PC-3 (cell line): Measurements from ENCODE around the gene IFNL1. TPM values are rescaled to one million over a fixed set of nuclear protein-coding genes. Genes with fewer than 3 reads are reported as not detected.

Experiments
- ATAC-seq: fragments of 200-7000 bp; cut with Tn5 transposase; 2 replicates; pipeline ENCODE4 v1.9.1; 2020; ENCODE audit warnings: mild to moderate bottlenecking, moderate library complexity
- BruUV-seq: library from RNA; stranded (reverse); fragments of 400-500 nt; replicated peaks from 2 replicates; lab custom pipeline; 2021; lab: Mats Ljungman, UMichigan
- CTCF ChIA-PET: fragments of 300-600 bp; sonication (Branson Sonifier 250); formaldehyde crosslinking; loops from one replicate; lab custom pipeline; 2022; ENCODE audit warnings: antibody characterized with exemption; lab: Charles Lee
- POLR2A ChIA-PET: fragments of 300-600 bp; sonication (Branson Sonifier 250); formaldehyde crosslinking; loops from one replicate; lab custom pipeline; 2022; ENCODE audit warnings: antibody characterized with exemption; ENCODE audit not compliant: unreplicated experiment; lab: Charles Lee
- DNase-seq: peaks from one replicate; pipeline ENCODE4 v3.0.0-alpha.2; 2015
- H2AFZ ChIP-seq: fragments of 300-600 bp; sonication (generic); 2 replicates; pipeline ENCODE4 v1.6.0; 2016; ENCODE audit warnings: antibody characterized with exemption, low read length
- H3F3A ChIP-seq: fragments of 300-600 bp; sonication (generic); one replicate; pipeline ENCODE4 v1.6.0; 2017; ENCODE audit warnings: antibody characterized with exemption, low read length, control low read depth, mild to moderate bottlenecking; ENCODE audit not compliant: unreplicated experiment
- H3K27ac ChIP-seq: fragments of 300-600 bp; sonication (generic); 2 replicates; pipeline ENCODE4 v1.5.1; 2016; ENCODE audit warnings: mild to moderate bottlenecking, low read length
- H3K27me3 ChIP-seq: fragments of 300-600 bp; sonication (generic); 2 replicates; pipeline ENCODE4 v1.6.1; 2016; ENCODE audit warnings: low read length, mixed read lengths
- H3K36me3 ChIP-seq: fragments of 300-600 bp; sonication (generic); 2 replicates; pipeline ENCODE4 v1.6.1; 2016; ENCODE audit warnings: low read depth, mixed run types, low read length, mixed read lengths
- H3K4me1 ChIP-seq: fragments of 300-600 bp; sonication (generic); 2 replicates; pipeline ENCODE4 v1.5.1; 2016; ENCODE audit warnings: low read length; ENCODE audit not compliant: insufficient read depth
- H3K4me2 ChIP-seq: fragments of 300-600 bp; sonication (generic); 2 replicates; pipeline ENCODE4 v1.6.0; 2016; ENCODE audit warnings: low read length
- H3K4me3 ChIP-seq: fragments of 300-600 bp; sonication (generic); 2 replicates; pipeline ENCODE4 v1.5.1; 2016; ENCODE audit warnings: mild to moderate bottlenecking, low read length, mixed read lengths
- H3K79me2 ChIP-seq: fragments of 300-600 bp; sonication (generic); 2 replicates; pipeline ENCODE4 v1.6.1; 2017; ENCODE audit warnings: low read length, mixed read lengths
- H3K9ac ChIP-seq: fragments of 300-600 bp; sonication (generic); 2 replicates; pipeline ENCODE4 v1.6.0; 2016; ENCODE audit warnings: mild to moderate bottlenecking, low read length
- H3K9me2 ChIP-seq: fragments of 300-600 bp; sonication (generic); replicated peaks from 2 replicates; pipeline ENCODE4 v1.6.1; 2016; ENCODE audit warnings: mixed run types, low read length, mixed read lengths
- H3K9me3 ChIP-seq: fragments of 300-600 bp; sonication (generic); 2 replicates; pipeline ENCODE4 v1.6.1; 2016; ENCODE audit warnings: low read length, mixed read lengths
- H4K20me1 ChIP-seq: fragments of 300-600 bp; sonication (generic); 2 replicates; pipeline ENCODE4 v1.6.1; 2016; ENCODE audit warnings: low read length, mixed read lengths
- CTCF ChIP-seq: fragments of 300-600 bp; sonication (generic); conservative IDR thresholded peaks from 2 replicates; pipeline ENCODE4 v1.5.1; 2017; ENCODE audit warnings: antibody characterized with exemption, low read depth, mild to moderate bottlenecking, low read length
- EZH2 ChIP-seq: fragments of 300-600 bp; sonication (generic); IDR thresholded peaks from one replicate; pipeline ENCODE4 v1.6.1; 2017; ENCODE audit warnings: antibody characterized with exemption, mild to moderate bottlenecking, low read length; ENCODE audit not compliant: unreplicated experiment
- EZH2phosphoT487 ChIP-seq: fragments of 300-600 bp; sonication (generic); IDR thresholded peaks from 2 replicates; pipeline ENCODE4 v1.6.1; 2018; ENCODE audit warnings: mild to moderate bottlenecking, antibody characterized with exemption, low read length, borderline replicate concordance
- intact Hi-C: fragments of 100-400 bp; cut with micrococcal nuclease; formaldehyde crosslinking; loops from 2 replicates; pipeline ENCODE4 v1.9.0; 2023
- total RNA-seq: library from RNA; depleted of rRNA; stranded (reverse); fragments of >200 nt; gene quantifications from 2 replicates; pipeline ENCODE4 v1.2.3, GENCODE V29; 2014

The IFNL1 gene
- total RNA-seq, 1 experiment from 2014 or later: not detected

- Histone ChIP-seq H4K20me1 (no peaks in the 10 kb centered on the region), H3K4me2 (no peak overlapping the region), H3K4me1 (no peaks in the 10 kb centered on the region), H3F3A (no peaks in the 10 kb centered on the region), H3K79me2 (no peaks in the 10 kb centered on the region), H3K27ac (no peak overlapping the region), H3K4me3 (no peak overlapping the region), H3K9me2 (no peaks in the 10 kb centered on the region), H3K36me3 (no peaks in the 10 kb centered on the region), H3K27me3 (no peaks in the 10 kb centered on the region), H2AFZ (no peak overlapping the region), H3K9me3 (no peaks in the 10 kb centered on the region), H3K9ac (no peak overlapping the region)
- CTCF ChIA-PET: no interaction called here
- TF ChIP-seq EZH2: no peak
- no peak for TF ChIP-seq CTCF
- TF ChIP-seq EZH2phosphoT487: no peak
- no peak for ATAC-seq
- DNase-seq: no peak
- intact Hi-C loops: no loop called here
- POLR2A ChIA-PET: no interaction called here
- BruUV-seq: no TSS peak
Observed at GRCh38 chr19:39301021-39301420, 4.8 kb downstream of the IFNL1 start.

- CTCF ChIA-PET: no interaction called here
- H3K27me3 ChIP-seq: no peaks in the 10 kb centered on the region
- H3K4me3 ChIP-seq: no peak overlapping the region
- no peak overlapping the region for H3K9ac ChIP-seq
- POLR2A ChIA-PET: no interaction called here
- H3K4me1 ChIP-seq: no peaks in the 10 kb centered on the region
- no peaks in the 10 kb centered on the region for H3K36me3 ChIP-seq
- no peaks in the 10 kb centered on the region for H3K9me2 ChIP-seq
- H4K20me1 ChIP-seq: no peaks in the 10 kb centered on the region
- H3K79me2 ChIP-seq: no peaks in the 10 kb centered on the region
- TF ChIP-seq EZH2: no peak
- no peak for TF ChIP-seq EZH2phosphoT487
- no peak for TF ChIP-seq CTCF
- DNase-seq (no peak), ATAC-seq (no peak)
- no peaks in the 10 kb centered on the region for H3K9me3 ChIP-seq
- no peak overlapping the region for H2AFZ ChIP-seq
- no peaks in the 10 kb centered on the region for H3F3A ChIP-seq
- no TSS peak for BruUV-seq
- intact Hi-C loops: no loop called here
- no peak overlapping the region for H3K4me2 ChIP-seq
- H3K27ac ChIP-seq: no peak overlapping the region
Observed at GRCh38 chr19:39301562-39301961, 5.4 kb downstream of the IFNL1 start.

GRCh38 chr19:39303373-39304184 lies 7.4 kb downstream of the IFNL1 start:
- Histone ChIP-seq H3K9me2 (no peaks in the 10 kb centered on the region), H3K4me2 (no peak overlapping the region), H3K27ac (no peak overlapping the region), H3K4me1 (no peaks in the 10 kb centered on the region), H3F3A (no peaks in the 10 kb centered on the region), H3K9me3 (no peaks in the 10 kb centered on the region), H2AFZ (no peak overlapping the region), H3K4me3 (no peak overlapping the region), H3K79me2 (no peaks in the 10 kb centered on the region), H3K9ac (no peak overlapping the region), H3K36me3 (no peaks in the 10 kb centered on the region), H3K27me3 (no peaks in the 10 kb centered on the region), H4K20me1 (no peaks in the 10 kb centered on the region)
- TF ChIP-seq EZH2 (no peak), CTCF (no peak), EZH2phosphoT487 (no peak)
- ATAC-seq (no peak), DNase-seq (no peak)
- POLR2A ChIA-PET: no interaction called here
- CTCF ChIA-PET: interaction anchor here (0.5 kb wide), 1 partner anchor 379 kb away, joined by 3 read pairs; no protein-coding TSS in a partner anchor
- intact Hi-C loops: no loop called here
- BruUV-seq: no TSS peak
